GM12892 (cell line): ENCODE measurements around the gene PCYT2.

Experiments
- DNase-seq: peaks from one replicate; pipeline ENCODE4 v3.0.0; 2011; ENCODE audit not compliant: insufficient read length
- FAIRE-seq: peaks from 2 replicates; lab custom pipeline; 2011; peaks lifted over from hg19 to GRCh38; lab: Jason Lieb, UNC
- POLR2A ChIP-seq: IDR thresholded peaks from 2 replicates; pipeline ENCODE4 v1.6.1; 2011; ENCODE audit warnings: low read depth, low read length, control low read depth
- POLR2AphosphoS5 ChIP-seq: IDR thresholded peaks from 2 replicates; pipeline ENCODE4 v1.6.1; 2011; ENCODE audit warnings: low read depth, low read length, control low read depth
- TAF1 ChIP-seq: IDR thresholded peaks from 2 replicates; pipeline ENCODE4 v1.6.1; 2011; ENCODE audit warnings: low read depth, mild to moderate bottlenecking, control low read depth, low read length, borderline replicate concordance

PCYT2 gene

DNA sequence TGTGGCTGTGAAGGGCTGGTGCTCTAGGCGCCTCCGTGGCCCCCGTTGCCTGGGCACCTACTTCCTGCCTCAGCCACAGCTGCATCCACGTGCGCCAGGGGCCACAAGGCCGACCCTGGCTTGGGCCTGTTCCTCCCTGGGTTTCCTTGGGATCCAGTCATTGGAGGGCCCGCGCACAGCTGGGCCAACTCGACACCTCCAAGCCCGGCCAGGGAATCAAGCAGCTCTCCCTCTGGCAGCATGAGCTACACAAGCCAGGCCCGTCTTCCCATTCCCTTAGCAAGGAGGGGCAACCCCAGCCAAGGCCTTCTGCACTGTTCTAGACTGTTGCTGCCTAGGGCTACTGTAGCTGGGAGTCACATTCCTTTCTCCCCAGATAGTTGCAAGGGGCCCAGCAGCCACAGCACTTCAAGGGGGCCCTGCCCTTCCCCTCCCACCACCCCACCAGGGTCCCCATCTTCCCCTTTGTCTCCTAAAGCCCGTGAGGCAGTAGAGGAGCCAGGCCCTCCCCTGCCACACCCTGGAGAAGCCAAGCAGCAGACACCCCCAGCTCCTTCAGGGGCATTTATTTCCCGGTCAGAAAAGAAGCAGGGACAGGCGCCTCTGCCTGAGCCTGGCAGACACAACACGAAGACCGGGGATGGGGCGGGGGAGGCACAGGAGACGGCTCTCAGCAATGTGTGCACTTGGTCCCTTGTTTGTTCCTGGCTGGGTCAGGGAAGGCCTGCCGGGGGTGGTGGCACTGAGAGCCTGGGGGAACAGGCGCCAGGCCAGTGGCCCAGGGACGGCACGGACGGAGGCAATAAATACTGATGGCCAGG is 43.8 kb downstream of the PCYT2 start:
- DNase-seq, result no peak
- peak; percentile 15 for TF ChIP-seq POLR2A
- TF ChIP-seq TAF1, result no peak
- TF ChIP-seq POLR2AphosphoS5, result peak; percentile 69

DNA sequence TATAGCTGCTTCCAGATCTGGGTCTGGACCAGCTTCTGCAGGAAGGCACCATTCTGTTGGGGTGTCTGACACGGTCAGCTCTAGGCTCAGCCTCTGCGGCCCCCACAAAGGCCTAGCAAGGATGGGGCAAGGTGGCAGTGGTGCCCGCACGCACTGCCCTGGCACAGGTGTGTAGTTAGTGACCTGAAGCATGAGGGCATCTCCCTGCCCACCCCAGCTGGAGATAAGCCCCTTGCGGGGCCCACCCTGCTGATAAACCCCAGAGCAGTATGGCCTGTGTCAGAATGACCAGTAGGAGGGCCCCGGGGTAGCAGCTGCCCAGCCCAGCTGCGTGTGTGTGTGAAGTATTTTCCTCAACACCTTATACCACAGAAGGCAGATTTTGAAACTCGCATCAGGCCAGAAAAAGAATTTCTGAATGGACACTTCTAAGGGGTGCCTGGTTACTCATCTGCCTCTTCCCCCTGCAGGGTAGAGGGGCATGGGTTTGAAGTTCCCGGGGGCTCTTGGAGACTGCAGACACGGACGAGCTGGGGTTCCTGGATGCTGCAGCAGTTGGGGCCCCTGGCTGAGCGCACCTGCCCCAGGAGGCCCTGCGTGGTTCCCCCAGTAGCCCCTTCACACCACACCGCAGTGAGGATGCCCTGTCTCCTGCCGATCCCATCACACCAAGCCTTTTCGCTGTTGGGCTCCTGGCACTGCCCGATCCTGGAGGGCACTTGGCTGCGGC is 44.6 kb downstream of the PCYT2 start:
- TF ChIP-seq POLR2AphosphoS5 (peak; percentile 94), POLR2A (peak; percentile 77), TAF1 (no peak)
- DNase-seq, result no peak

More for the DNA sequence above, 43.8 kb downstream of the PCYT2 start:
- FAIRE-seq, result peak; percentile 21

DNA sequence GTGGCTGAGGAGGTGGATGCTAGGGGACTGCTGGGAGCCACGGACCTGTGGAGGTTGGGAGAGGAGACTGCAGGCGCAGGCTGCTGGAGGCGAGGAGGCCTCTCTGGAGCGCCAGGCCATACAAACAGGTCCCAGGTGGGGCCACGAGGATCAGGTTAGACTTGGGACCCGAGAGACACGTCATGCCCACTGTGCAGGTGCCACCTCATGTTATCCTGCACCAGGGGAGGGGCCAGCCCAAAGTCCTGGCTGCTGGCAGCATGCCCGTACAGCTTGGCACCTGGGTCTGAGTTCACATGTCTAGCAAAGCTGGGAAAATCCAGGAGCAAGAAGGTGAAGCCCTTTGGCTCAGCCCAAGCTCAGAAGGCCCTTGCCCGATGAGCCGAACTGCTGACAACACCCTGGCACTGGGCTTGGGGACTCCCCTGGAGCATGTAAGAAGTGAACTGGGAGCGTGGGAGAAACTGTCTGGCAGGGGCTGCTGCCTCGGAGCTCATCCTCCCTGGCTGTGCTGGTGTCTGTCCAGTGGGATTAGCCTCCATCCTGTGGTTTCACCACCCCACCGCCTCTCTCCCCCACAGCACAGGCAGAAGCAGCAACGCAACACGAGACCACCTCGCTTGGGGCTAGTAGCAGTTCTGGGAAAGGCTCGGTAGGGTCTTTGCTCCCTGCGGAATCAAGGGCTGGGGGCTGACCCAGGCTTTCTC is 45.3 kb downstream of the PCYT2 start:
- DNase-seq (no peak), FAIRE-seq (no peak)
- no peak for TF ChIP-seq TAF1
- peak; percentile 77 for TF ChIP-seq POLR2AphosphoS5
- TF ChIP-seq POLR2A, result peak; percentile 68

More for the DNA sequence above, 44.6 kb downstream of the PCYT2 start:
- FAIRE-seq, result no peak

DNA sequence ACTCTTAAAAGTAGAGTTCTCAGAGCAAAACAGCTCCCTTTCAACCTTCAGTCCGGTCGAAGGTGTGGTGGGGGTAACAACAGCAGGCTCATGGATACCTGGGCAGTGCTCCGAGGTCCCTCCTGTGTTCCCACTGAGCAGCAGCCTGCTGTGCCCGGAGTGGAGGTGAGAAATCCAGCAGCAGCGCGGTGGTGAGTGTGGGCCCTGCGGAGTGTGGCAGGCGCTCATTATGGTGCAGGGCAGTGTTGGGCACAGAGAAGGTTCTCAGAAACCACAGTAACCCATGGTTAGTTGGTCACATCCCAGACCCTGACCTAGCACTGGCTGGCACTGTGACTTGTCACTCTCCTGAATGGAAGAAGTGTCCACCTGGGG is 45.9 kb downstream of the PCYT2 start:
- FAIRE-seq, result no peak

DNA sequence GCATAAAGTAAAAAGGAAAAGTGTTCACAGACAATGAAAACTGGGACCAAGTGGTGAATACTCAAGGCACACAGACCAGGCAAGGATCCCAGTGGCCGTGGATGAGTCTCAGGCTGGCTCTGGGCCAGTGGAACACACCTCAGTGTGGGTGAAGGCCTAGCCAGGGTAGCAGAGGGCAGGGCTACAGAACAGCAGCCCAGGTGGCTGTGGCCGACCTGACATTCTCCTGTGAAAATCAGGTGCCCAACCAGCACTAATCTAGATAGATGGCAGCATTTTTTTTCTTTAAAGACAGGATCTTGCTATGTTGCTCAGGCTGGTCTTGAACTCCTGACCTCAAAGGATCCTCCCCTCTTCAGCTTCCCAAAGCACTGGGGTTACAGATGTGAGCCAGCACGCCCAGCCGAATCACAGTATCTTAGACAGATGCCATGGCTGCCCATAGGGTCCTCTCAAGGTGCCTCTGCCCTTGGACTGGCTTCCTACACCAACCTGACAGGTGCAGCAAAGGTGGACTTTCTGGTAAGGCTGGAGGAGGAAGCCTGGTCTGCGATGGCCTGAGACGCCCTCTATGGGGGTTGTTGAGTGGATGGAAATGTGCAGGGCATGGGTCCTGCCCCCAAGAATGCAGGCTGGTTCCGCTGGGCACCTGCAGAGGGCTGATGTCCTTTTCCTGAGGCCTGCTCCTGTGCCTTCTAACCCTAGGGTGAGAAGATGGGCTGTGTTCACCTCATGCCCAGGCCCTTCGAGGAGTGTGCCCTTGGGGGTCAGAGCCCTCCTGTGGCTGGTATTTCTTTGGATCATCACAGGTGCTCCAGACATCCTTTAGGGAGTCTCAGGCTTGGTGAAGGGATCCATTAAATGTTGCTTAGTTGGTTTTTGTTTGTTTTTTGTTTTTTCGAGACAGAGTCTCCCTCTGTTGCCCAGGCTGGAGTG is 47.1 kb downstream of the PCYT2 start:
- no peak for FAIRE-seq
- DNase-seq, result no peak
- TF ChIP-seq POLR2A (peak; percentile 39; the same call in 1 of the 2 replicates), POLR2AphosphoS5 (no peak)

More for the DNA sequence above, 45.9 kb downstream of the PCYT2 start:
- no peak for DNase-seq
- TF ChIP-seq TAF1 (no peak), POLR2AphosphoS5 (no peak), POLR2A (no peak; the same call in 1 of the 2 replicates)

DNA sequence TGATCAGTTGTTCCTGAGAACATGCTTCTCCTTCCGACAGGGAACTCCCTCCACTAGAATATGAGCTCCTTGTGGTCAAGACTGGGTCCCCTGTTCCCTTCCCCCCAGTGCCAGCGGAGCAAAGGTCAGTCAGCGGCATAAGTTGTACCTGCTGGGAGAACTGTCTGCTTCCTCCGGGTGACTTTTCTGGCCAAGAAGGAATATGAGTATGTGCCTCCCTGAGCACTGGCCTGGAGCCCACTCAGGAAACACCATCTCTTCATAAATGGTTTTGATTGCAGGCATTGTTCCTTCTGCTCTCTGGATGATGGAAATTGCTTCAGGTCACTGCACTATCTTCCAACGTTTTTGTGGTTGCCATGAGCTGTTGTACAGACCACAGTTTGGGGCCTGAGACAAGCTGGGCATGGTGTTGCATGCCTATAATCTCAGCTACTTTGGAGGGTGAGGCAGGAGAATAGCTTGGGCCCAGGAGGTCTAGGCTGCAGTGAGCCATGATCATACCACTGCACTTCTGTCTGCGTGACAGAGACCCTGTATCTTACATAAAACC is 48.0 kb downstream of the PCYT2 start:
- no peak for FAIRE-seq

DNA sequence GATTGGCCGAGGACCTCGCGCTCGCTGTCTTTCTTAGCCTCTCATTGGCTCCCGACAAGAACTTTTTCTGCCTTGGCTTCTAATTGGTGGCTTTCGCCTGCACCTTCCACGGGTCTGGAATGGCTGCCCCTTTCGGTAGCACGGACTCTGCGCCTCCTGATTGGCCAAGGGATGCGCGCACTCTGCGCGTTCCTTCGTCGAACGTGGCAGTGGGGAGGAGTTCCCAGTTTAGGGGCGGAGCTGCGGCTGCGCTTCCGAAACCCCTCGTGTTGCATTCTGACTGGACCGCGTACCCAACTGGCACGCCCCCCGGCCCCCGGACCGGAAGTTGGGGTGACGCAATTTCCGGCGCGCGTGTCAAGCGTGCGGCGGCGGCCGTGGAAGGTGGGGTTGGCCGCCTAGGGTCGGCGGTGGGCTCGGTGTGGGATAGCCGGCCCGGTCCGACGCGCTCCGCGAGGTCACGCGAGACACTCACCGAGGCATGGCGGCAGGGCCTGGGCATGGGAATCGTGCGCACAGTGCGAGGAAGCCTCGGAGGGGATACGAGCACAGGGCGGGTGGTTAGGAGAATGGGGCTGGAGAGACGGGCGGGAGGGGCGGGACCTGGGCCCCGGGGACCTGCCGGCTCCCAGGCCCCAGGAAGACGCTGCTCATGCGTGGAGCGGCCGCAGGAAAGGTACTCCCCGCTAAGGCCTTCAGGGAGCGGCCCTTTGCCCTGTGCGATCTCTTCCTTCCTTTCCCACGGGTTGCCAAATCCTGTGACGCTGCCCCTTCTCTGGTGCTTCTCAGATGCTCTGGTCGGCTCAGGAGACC is 50.2 kb downstream of the PCYT2 start:
- DNase-seq, result peak; percentile 100
- TF ChIP-seq POLR2AphosphoS5, result peak; percentile 85
- peak; percentile 85 for TF ChIP-seq POLR2A
- peak; percentile 73 for TF ChIP-seq TAF1
- peak; percentile 98 for FAIRE-seq

More for the DNA sequence above, 48.0 kb downstream of the PCYT2 start:
- no peak for DNase-seq
- TF ChIP-seq TAF1, result no peak
- no peak for TF ChIP-seq POLR2A
- TF ChIP-seq POLR2AphosphoS5, result no peak

DNA sequence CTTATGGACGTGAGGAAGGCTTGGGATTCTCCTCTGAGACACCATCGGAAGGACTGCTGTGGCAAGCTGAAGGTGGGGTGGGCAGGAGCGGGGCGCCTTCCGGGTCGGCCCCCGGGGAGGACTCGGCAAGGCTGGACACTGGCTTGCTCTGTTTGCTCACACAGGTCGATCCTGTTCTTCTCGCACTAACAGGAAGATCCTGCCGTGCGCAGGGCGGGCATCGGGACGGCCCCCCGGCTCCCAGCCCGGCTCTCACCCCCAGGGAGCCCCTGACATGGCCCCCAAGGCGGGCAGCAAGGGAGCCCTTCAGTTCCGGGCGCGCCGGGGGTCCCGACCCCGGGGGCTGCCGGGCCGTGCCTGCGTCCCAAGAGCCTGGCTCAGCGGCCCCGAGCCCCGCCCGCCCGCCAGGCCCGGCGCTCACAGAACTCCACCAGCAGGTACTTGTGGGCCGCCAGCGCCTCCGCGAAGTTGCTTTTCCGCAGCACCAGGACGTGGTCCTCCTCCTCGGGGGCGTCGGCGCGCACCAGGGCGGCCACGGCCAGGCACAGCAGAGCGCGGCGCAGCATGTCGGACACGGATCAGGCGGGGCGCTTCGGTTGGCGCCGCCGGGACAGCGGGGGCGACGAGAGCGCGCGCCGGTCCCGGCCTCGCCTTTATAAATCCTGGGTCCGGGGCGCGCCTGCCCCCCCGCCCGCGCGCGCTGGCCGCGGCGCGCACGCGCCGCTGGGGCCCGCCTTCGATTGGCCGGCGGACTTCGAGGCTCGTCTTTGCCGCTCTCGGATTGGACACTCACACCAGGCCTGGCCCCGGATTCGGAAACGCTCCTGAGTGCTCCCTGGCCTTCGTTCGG is 51.1 kb downstream of the PCYT2 start, which contains the start of gene P4HB:
Gene P4HB (minus strand): TSS at position 630 of the 850 bp plus-strand sequence. CDS start 64 bp downstream, at position 566.
- no peak for DNase-seq
- peak; percentile 97 for TF ChIP-seq POLR2A
- TF ChIP-seq TAF1, result peak; percentile 42; the same call in 1 of the 2 replicates
- peak; percentile 91 for TF ChIP-seq POLR2AphosphoS5
- FAIRE-seq, result no peak

DNA sequence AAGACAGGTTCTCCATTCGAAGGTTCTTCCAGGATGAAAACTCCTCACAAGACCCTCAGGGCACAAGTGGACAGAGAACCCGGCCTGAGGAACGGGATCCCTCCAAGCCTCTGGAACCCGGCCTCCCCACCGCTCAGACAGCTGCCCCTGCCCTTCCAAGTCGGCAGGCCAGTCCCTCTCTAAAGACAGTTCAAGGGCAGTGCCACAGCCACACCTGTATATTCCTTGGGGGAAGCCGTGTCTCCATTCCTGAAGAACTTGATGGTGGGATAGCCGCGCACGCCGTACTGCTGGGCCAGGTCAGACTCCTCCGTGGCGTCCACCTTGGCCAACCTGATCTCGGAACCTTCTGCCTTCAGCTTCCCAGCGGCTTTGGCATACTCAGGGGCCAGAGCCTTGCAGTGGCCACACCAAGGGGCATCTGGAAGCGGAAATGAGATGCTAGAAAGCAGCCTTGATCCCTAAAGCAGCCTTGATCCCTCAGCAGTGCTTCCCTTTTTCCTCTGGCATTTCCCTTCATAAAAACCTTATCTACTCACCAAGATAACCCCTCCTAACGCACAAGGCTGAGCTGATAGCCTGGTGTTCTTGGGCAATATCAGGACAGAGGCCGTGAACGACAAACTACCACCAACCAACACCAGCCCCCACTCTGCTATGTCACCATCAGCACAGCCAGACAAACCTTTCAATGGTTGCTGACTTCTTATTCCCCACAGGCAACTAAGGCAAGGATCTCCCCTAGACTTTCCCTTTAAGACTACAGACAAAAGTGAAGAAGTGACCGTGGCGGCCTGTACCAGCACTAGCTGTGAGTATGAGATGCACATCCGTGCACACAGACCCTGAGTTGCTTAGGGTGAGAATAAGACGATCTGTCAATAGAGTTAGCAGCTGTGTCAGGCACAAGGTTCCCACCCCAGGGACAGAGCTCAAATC is 52.0 kb downstream of the PCYT2 start:
- DNase-seq (no peak), FAIRE-seq (no peak)

More for the DNA sequence above, 52.0 kb downstream of the PCYT2 start:
- TF ChIP-seq POLR2AphosphoS5 (no peak), POLR2A (no peak), TAF1 (no peak)
